H9 (cell line): ENCODE results near the gene METTL9. TPM values are rescaled to one million over a fixed set of nuclear protein-coding genes. Genes with fewer than 3 reads are reported as not detected.

ENCODE experiments used
- DNase-seq: peaks from one replicate; pipeline ENCODE4 v3.0.0-alpha.2; 2017
- H2AFZ ChIP-seq: one replicate; pipeline ENCODE4 v1.6.1; 2013; ENCODE audit warnings: mild to moderate bottlenecking, low read length, control low read depth, moderate library complexity
- H2AK5ac ChIP-seq: 2 replicates; pipeline ENCODE4 v1.6.1; 2013; ENCODE audit warnings: low read length, control low read depth, mixed read lengths; ENCODE audit not compliant: insufficient read length
- H2BK120ac ChIP-seq: one replicate; pipeline ENCODE4 v1.6.1; 2013; ENCODE audit warnings: low read depth, mild to moderate bottlenecking, low read length, control low read depth, inconsistent platforms; ENCODE audit not compliant: poor library complexity, severe bottlenecking
- H2BK12ac ChIP-seq: 2 replicates; pipeline ENCODE4 v1.6.1; 2013; ENCODE audit warnings: low read length, control low read depth, mixed read lengths, low read depth; ENCODE audit not compliant: insufficient read length
- H2BK15ac ChIP-seq: 2 replicates; pipeline ENCODE4 v1.6.1; 2013; ENCODE audit warnings: low read depth, low read length, control low read depth
- H2BK20ac ChIP-seq: one replicate; pipeline ENCODE4 v1.6.1; 2013; ENCODE audit warnings: low read depth, mild to moderate bottlenecking, low read length, control low read depth, inconsistent platforms; ENCODE audit not compliant: poor library complexity, severe bottlenecking
- H2BK5ac ChIP-seq: 2 replicates; pipeline ENCODE4 v1.6.1; 2013; ENCODE audit warnings: low read length, control low read depth, mixed read lengths; ENCODE audit not compliant: insufficient read length
- H3K14ac ChIP-seq: 2 replicates; pipeline ENCODE4 v1.6.1; 2013; ENCODE audit warnings: low read length, control low read depth; ENCODE audit not compliant: insufficient read depth
- H3K18ac ChIP-seq: 2 replicates; pipeline ENCODE4 v1.6.1; 2013; ENCODE audit warnings: low read depth, mild to moderate bottlenecking, mixed read lengths, low read length, control low read depth; ENCODE audit not compliant: insufficient read length
- H3K23ac ChIP-seq: 2 replicates; pipeline ENCODE4 v1.6.1; 2013; ENCODE audit warnings: low read length, control low read depth, mixed read lengths, low read depth; ENCODE audit not compliant: insufficient read length
- H3K23me2 ChIP-seq: 2 replicates; pipeline ENCODE4 v1.6.1; 2013; ENCODE audit warnings: low read depth, mild to moderate bottlenecking, mixed read lengths, low read length, control low read depth; ENCODE audit not compliant: insufficient read length, poor library complexity, severe bottlenecking
- H3K27ac ChIP-seq: 2 replicates; pipeline ENCODE4 v1.5.1; 2013; ENCODE audit warnings: low read length, control low read depth, mixed read lengths, low read depth; ENCODE audit not compliant: insufficient read length
- H3K27me3 ChIP-seq: 2 replicates; pipeline ENCODE4 v1.6.1; 2013; ENCODE audit warnings: low read length, control low read depth, inconsistent platforms; ENCODE audit not compliant: insufficient read depth
- H3K4ac ChIP-seq: 2 replicates; pipeline ENCODE4 v1.6.1; 2013; ENCODE audit warnings: low read depth, mild to moderate bottlenecking, control low read depth, inconsistent platforms, low read length, moderate library complexity
- H3K4me1 ChIP-seq: 2 replicates; pipeline ENCODE4 v1.6.1; 2013; ENCODE audit warnings: low read length, control low read depth, inconsistent platforms; ENCODE audit not compliant: insufficient read depth
- H3K4me2 ChIP-seq: 2 replicates; pipeline ENCODE4 v1.6.1; 2013; ENCODE audit warnings: low read length, control low read depth, mixed read lengths; ENCODE audit not compliant: insufficient read length, insufficient read depth
- H3K56ac ChIP-seq: 2 replicates; pipeline ENCODE4 v1.6.1; 2013; ENCODE audit warnings: low read depth, mild to moderate bottlenecking, mixed read lengths, low read length, control low read depth; ENCODE audit not compliant: insufficient read length
- H3K79me1 ChIP-seq: 2 replicates; pipeline ENCODE4 v1.6.1; 2013; ENCODE audit warnings: low read depth, mild to moderate bottlenecking, moderate library complexity, low read length, control low read depth, inconsistent platforms; ENCODE audit not compliant: insufficient read depth, poor library complexity, severe bottlenecking
- H3K79me2 ChIP-seq: 2 replicates; pipeline ENCODE4 v1.6.1; 2013; ENCODE audit warnings: low read length, control low read depth, inconsistent platforms; ENCODE audit not compliant: insufficient read depth
- H3K9ac ChIP-seq: 2 replicates; pipeline ENCODE4 v1.6.1; 2013; ENCODE audit warnings: low read length, control low read depth, mixed read lengths; ENCODE audit not compliant: insufficient read length; ENCODE audit errors: extremely low read depth
- H3K9me3 ChIP-seq: one replicate; pipeline ENCODE4 v1.6.1; 2013; ENCODE audit warnings: low read depth, low read length, inconsistent platforms; ENCODE audit not compliant: control insufficient read depth
- H3T11ph ChIP-seq: one replicate; pipeline ENCODE4 v1.6.1; 2013; ENCODE audit warnings: mild to moderate bottlenecking, low read length, control low read depth, inconsistent platforms
- H4K20me1 ChIP-seq: one replicate; pipeline ENCODE4 v1.6.1; 2013; ENCODE audit not compliant: control insufficient read depth, insufficient read length, insufficient read depth
- H4K5ac ChIP-seq: 2 replicates; pipeline ENCODE4 v1.6.1; 2013; ENCODE audit warnings: low read depth, mild to moderate bottlenecking, mixed read lengths, low read length, control low read depth; ENCODE audit not compliant: insufficient read length
- H4K8ac ChIP-seq: replicated peaks from 2 replicates; pipeline ENCODE4 v1.6.1; 2013; ENCODE audit warnings: low read length, control low read depth, mixed read lengths, low read depth; ENCODE audit not compliant: insufficient read length
- H4K91ac ChIP-seq: 2 replicates; pipeline ENCODE4 v1.6.1; 2013; ENCODE audit warnings: low read depth, mild to moderate bottlenecking, moderate library complexity, mixed read lengths, low read length, control low read depth; ENCODE audit not compliant: insufficient read length
- H3K27ac Mint-ChIP-seq, 3 experiments: 2 replicates in 2 of 3; 3 replicates in 1 of 3; pipeline ENCODE4 v1.8.0; 2020 to 2021; ENCODE audit warnings: mixed read lengths in 3 of 3, mild to moderate bottlenecking in 1 of 3, moderate library complexity in 1 of 3
- H3K27me3 Mint-ChIP-seq: 2 replicates; pipeline ENCODE4 v1.8.0; 2021; ENCODE audit warnings: low read depth, mild to moderate bottlenecking, moderate library complexity, mixed read lengths
- H3K36me3 Mint-ChIP-seq, 3 experiments: 2 replicates in 2 of 3; 3 replicates in 1 of 3; pipeline ENCODE4 v1.8.0; 2020 to 2021; ENCODE audit warnings: low read depth in 3 of 3, mixed read lengths in 3 of 3; ENCODE audit not compliant: insufficient read depth in 1 of 3
- H3K4me1 Mint-ChIP-seq, 2 experiments: 2 replicates each; pipeline ENCODE4 v1.8.0; 2020; ENCODE audit warnings: mixed read lengths in 2 of 2
- H3K4me3 Mint-ChIP-seq, 2 experiments: 2 replicates in 1 of 2; 3 replicates in 1 of 2; pipeline ENCODE4 v1.8.0; 2020 to 2021; ENCODE audit warnings: mild to moderate bottlenecking in 2 of 2, mixed read lengths in 2 of 2, moderate library complexity in 1 of 2
- H3K9me3 Mint-ChIP-seq, 2 experiments: 2 replicates in 1 of 2; 3 replicates in 1 of 2; pipeline ENCODE4 v1.8.0; 2020; ENCODE audit warnings: mild to moderate bottlenecking in 2 of 2, mixed read lengths in 2 of 2, moderate library complexity in 1 of 2
- CTCF ChIP-seq: fragments of 200-600 bp; sonication (generic); conservative IDR thresholded peaks from 3 replicates; pipeline ENCODE4 v1.8.0; 2021; ENCODE audit warnings: antibody characterized with exemption, mild to moderate bottlenecking
- WGBS: extraction: QIAGEN DNeasy Blood & Tissue Kit; methylation state at CpG from one replicate; pipeline ENCODE4 v1.1.7; 2013; ENCODE audit warnings: missing lambda C conversion rate, low lambda C conversion rate, mixed read lengths; ENCODE audit not compliant: insufficient read length; ENCODE audit errors: extremely low coverage; 5-methylcytosine and 5-hydroxymethylcytosine counted together
- total RNA-seq: library from RNA; stranded (reverse); gene quantifications from 2 replicates; pipeline ENCODE4 v1.2.1, GENCODE V29; 2021

The METTL9 gene
- total RNA-seq, 1 experiment from 2014 or later: 108 TPM

DNA sequence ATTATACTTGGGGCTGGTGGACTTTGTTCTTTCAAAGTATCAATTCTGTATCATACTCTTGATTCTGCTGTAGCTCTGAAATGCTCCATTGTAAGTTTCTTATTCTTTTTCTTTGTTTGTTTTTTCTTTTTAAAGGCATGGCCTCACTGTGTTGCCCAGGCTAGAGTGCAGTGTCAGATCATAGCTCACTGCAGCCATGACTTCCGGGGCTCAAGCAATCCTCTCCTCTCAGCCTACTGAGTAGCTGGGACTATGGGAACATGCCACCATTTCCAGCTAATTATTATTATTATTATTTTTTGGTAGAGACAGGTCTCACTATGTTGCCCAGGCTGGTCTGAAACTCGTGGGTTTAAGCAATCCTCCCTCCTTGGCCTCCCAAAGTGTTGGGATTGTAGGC lies 38.9 kb upstream of the METTL9 start:
- peaks cover 9% of the 10 kb centered on the region for H3K27me3 Mint-ChIP-seq
- no peak overlapping the region for H3K4ac ChIP-seq
- no peaks in the 10 kb centered on the region for H3K79me2 ChIP-seq
- H3K4me2 ChIP-seq: no peak overlapping the region
- no peak overlapping the region for H2BK12ac ChIP-seq
- no peak overlapping the region for H3K14ac ChIP-seq
- no peaks in the 10 kb centered on the region for H3K9me3 ChIP-seq
- H3K9ac ChIP-seq: no peak overlapping the region
- H3K36me3 Mint-ChIP-seq: no peaks in the 10 kb centered on the region
- no peak overlapping the region for H2BK5ac ChIP-seq
- no peak overlapping the region for H3K27ac ChIP-seq
- no peak overlapping the region for H2BK15ac ChIP-seq
- TF ChIP-seq CTCF: no peak
- no peak overlapping the region for H2BK20ac ChIP-seq
- DNase-seq: no peak
- H3K9me3 Mint-ChIP-seq: no peaks in the 10 kb centered on the region
- H3K27me3 ChIP-seq: no peaks in the 10 kb centered on the region
- no peaks in the 10 kb centered on the region for H4K20me1 ChIP-seq
- H3K4me1 ChIP-seq: no peaks in the 10 kb centered on the region
- WGBS: no CpG with 5 or more reads among the region's 2 CpGs
- no peak overlapping the region for H3K56ac ChIP-seq
- H3K23ac ChIP-seq: no peak overlapping the region
- H3K4me3 Mint-ChIP-seq: no peak overlapping the region
- 0 out of 4 replicates have a peak, but pooled peaks cover under 1 to 6% of the 10 kb centered on the region in 2 experiments for H3K4me1 Mint-ChIP-seq
- H3K18ac ChIP-seq: no peak overlapping the region
- no peak overlapping the region for H4K5ac ChIP-seq
- H3K23me2 ChIP-seq: no peaks in the 10 kb centered on the region
- H2AFZ ChIP-seq: no peak overlapping the region
- H3K79me1 ChIP-seq: no peaks in the 10 kb centered on the region
- no peak overlapping the region for H3K27ac Mint-ChIP-seq
- H4K8ac ChIP-seq: no peak overlapping the region
- H2BK120ac ChIP-seq: no peak overlapping the region
- H3T11ph ChIP-seq: no peak overlapping the region
- no peak overlapping the region for H2AK5ac ChIP-seq
- no peak overlapping the region for H4K91ac ChIP-seq
